ENCODE results near the gene CASTOR1.

DNA sequence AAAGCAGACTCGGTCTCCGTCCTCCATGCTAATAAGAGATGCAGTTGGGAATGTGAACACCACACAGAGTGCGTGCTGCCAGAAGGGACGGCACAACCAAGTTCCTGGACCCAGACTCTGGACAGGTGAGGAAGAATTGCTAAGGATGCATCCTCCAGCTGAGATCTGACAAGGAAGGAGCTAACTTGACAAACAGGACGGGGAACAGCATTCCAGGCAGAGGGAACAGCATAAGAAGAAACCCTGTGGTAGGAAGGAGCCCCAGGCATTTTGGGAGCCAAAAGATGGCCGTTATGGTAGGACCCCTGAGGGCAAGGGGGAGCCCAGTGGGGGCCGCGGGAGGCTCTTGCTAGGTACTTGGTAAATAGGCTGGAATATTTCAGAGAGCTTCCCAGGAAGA is 28.6 kb downstream of the CASTOR1 start:
- TF ChIP-seq CTCF (tag by site-specific recombination; IDR thresholded peaks at IDR 0.05) = no peak
- no peak for TF ChIP-seq MEIS1 (CRISPR knock-in tag; IDR thresholded peaks at IDR 0.05; ENCODE audit: borderline replicate concordance)
- TF ChIP-seq ZFP3 (tag by site-specific recombination; IDR thresholded peaks at IDR 0.05; ENCODE audit: low read depth) = no peak
- no peak for TF ChIP-seq ZNF473 (tag by site-specific recombination; IDR thresholded peaks at IDR 0.05)
- no peak for TF ChIP-seq ZNF23 (tag by site-specific recombination; IDR thresholded peaks at IDR 0.05; ENCODE audit: borderline replicate concordance)
- no peak for TF ChIP-seq ZNF548 (tag by site-specific recombination; IDR thresholded peaks at IDR 0.05)
- TF ChIP-seq ZNF792 (tag by site-specific recombination; IDR thresholded peaks at IDR 0.05) = no peak
- no peak for TF ChIP-seq ZNF324 (tag by site-specific recombination; IDR thresholded peaks at IDR 0.05)
- no peak for TF ChIP-seq ZNF341 (tag by site-specific recombination; IDR thresholded peaks at IDR 0.05; ENCODE audit: low read depth)
- TF ChIP-seq, protein P1, sequence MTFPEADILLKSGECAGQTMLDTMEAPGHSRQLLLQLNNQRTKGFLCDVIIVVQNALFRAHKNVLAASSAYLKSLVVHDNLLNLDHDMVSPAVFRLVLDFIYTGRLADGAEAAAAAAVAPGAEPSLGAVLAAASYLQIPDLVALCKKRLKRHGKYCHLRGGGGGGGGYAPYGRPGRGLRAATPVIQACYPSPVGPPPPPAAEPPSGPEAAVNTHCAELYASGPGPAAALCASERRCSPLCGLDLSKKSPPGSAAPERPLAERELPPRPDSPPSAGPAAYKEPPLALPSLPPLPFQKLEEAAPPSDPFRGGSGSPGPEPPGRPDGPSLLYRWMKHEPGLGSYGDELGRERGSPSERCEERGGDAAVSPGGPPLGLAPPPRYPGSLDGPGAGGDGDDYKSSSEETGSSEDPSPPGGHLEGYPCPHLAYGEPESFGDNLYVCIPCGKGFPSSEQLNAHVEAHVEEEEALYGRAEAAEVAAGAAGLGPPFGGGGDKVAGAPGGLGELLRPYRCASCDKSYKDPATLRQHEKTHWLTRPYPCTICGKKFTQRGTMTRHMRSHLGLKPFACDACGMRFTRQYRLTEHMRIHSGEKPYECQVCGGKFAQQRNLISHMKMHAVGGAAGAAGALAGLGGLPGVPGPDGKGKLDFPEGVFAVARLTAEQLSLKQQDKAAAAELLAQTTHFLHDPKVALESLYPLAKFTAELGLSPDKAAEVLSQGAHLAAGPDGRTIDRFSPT (tag by site-specific recombination; IDR thresholded peaks at IDR 0.05) = no peak
- no peak for TF ChIP-seq ZNF626 (tag by site-specific recombination; IDR thresholded peaks at IDR 0.05)
